Muscle layer of duodenum (tissue), 2 donors: ENCODE measurements around the gene RSU1.

ENCODE experiments used
- H3K27ac ChIP-seq: one replicate; pipeline ENCODE4 v1.7.0; 2013; ENCODE audit warnings: mild to moderate bottlenecking, low read length
- H3K27me3 ChIP-seq: one replicate; pipeline ENCODE4 v1.7.0; 2013; ENCODE audit warnings: low read depth, mild to moderate bottlenecking, control low read depth, low read length
- H3K36me3 ChIP-seq, 2 donors: one replicate each; pipeline ENCODE4 v1.7.0; 2013; ENCODE audit warnings: low read length in 2 of 2, control low read depth in 1 of 2, mild to moderate bottlenecking in 1 of 2; ENCODE audit not compliant: insufficient read depth in 2 of 2, control insufficient read depth in 1 of 2
- H3K4me1 ChIP-seq, 2 donors: one replicate each; pipeline ENCODE4 v1.7.0; 2013; ENCODE audit warnings: low read length in 2 of 2, mild to moderate bottlenecking in 2 of 2, control low read depth in 1 of 2, moderate library complexity in 1 of 2; ENCODE audit not compliant: insufficient read depth in 2 of 2, control insufficient read depth in 1 of 2
- H3K4me3 ChIP-seq, 2 donors: one replicate each; pipeline ENCODE4 v1.7.0; 2013; ENCODE audit warnings: low read length in 2 of 2, low read depth in 1 of 2, mild to moderate bottlenecking in 1 of 2
- H3K9me3 ChIP-seq, 2 donors: one replicate each; pipeline ENCODE4 v1.7.0; 2013; ENCODE audit warnings: low read length in 2 of 2, control low read depth in 1 of 2, mild to moderate bottlenecking in 1 of 2; ENCODE audit not compliant: control insufficient read depth in 1 of 2
- donor health status: healthy.

The RSU1 gene

DNA sequence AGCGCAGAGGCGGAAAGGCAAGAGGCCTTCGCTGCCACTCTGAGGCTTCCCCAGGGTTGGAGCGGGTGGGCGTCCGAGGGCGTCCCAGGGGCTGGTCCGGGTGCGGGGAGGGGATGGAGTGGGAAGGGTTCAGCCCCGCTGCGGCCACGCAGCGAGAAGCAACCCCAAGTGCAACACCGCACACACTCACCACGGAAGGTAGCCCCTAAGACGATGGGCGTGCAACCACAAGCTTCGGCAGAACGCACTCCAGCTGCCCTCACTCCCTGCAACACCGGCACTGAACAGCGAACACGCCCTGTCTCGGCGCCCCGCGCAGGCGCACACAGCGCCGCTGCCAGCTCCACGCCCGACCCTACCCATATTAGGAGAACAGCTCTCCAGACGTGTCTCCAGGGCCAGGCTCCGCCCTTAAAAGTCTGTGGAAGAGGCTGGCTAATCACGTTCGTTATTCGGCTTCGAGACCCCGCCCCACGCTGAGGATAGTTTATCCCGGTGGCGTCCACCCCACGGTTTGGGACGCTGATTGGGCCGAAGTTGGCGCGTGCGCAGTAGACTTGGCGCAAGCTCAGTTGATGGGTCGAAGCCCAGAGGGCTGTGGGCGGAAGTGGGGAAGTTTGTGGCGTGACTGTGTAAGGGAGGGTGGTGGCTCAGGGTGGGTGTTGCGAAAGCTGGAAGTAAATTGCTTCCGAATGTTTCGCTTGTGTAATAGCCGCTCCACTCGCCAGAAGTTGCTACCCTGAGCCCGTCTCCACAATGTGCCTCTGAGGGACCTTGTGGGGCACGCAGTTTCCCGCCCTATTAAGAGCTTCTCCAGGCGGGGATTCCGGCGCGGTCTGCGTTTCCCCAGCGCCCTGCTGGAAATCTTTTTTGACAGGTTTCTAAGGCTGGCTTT is at the start of gene RSU1:
TSS of gene RSU1 (minus strand) at position 300 of the 895 bp plus-strand sequence. CDS start 343 bp downstream, outside the sequence.
- Histone ChIP-seq H3K36me3 (no peaks in the 10 kb centered on the region), H3K9me3 (peaks cover 0 to 5% of the 10 kb centered on the region in 2 donors), H3K27ac (peak within 1 kb of the TSS; percentile 94), H3K4me3 (peak within 1 kb of the TSS; percentile 93 to 96), H3K4me1 (peaks cover 4 to 24% of the 10 kb centered on the region in 2 donors), H3K27me3 (no peaks in the 10 kb centered on the region)

DNA sequence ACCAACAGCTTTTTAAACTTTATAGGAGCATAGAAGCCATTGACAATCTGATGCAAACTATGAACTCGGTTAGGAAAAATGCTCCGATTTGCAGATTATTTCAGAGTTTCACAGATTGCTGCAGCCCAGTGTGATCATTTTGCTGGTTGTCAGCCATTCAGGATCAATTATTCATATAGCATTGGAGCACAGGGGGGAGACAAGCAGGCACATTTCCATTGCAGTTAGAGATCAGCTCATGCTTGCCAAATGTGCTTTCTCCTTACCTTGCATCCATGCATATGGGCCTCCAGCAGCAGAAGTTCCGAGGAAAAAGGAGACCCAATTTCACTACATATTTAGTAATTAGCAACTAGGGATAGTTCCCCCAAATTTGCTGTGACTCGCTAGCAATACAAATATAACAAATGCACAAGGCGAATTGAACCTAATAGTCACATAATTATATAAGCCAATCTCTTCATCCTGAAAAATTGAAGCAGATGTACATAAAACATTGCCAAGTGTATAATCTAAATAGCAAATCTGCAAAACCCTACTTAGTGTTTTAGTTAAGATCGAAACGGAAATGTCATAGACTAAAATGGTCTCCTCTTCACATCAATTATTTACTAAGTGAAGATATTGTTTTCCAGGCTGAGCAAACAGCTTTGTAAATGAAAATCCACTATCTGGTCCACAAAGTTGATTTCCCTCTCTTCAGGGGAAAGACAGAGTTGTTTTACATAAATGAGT is 49.5 kb upstream of the RSU1 start:
- Histone ChIP-seq H3K9me3 (no peaks in the 10 kb centered on the region), H3K4me3 (no peak overlapping the region), H3K4me1 (no peaks in the 10 kb centered on the region), H3K27ac (no peak overlapping the region), H3K36me3 (no peaks in the 10 kb centered on the region), H3K27me3 (no peaks in the 10 kb centered on the region)

DNA sequence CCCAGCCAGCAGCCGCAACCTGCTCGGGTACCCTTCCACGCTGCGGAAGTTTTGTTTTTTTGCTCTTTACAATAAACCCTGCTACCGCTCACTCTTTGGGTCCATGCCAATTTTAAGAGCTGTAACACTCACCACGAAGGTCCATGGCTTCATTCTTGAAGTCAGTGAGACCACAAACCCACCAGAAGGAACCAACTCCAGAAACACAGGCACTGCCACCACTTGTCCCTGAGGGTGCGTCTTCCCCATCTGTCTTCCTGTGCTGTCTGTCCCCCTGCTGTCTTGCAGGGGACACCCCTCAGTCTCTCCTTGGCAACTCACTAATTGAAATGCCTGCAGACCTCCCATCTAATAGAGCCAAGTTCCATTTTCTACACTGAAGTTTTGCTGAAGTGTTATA is 48.5 kb upstream of the RSU1 start:
- no peak overlapping the region for H3K27ac ChIP-seq
- H3K4me3 ChIP-seq = no peak overlapping the region
- no peaks in the 10 kb centered on the region for H3K4me1 ChIP-seq
- H3K9me3 ChIP-seq = peaks cover 0 to 3% of the 10 kb centered on the region in 2 donors
- no peaks in the 10 kb centered on the region for H3K36me3 ChIP-seq
- no peaks in the 10 kb centered on the region for H3K27me3 ChIP-seq

DNA sequence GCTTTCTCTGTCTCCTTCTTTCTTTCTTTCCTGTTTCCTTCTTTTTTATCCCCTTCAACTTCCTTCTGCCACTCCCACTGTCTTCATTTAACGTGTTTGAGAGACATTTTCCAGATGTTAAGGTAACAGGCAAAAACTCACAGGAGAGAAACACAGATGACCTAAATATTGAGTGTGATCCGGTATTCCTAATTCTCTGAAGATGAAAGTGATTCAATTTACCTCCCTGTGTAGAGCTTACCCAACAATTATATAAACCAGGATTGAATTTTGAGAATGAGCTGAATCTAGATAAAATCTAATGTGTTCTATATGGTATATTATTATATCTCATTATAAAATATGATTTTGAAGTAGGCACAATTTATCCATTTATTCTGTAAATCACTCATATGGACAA is 46.5 kb upstream of the RSU1 start:
- Histone ChIP-seq H3K4me3 (no peak overlapping the region), H3K27ac (no peak overlapping the region)

DNA sequence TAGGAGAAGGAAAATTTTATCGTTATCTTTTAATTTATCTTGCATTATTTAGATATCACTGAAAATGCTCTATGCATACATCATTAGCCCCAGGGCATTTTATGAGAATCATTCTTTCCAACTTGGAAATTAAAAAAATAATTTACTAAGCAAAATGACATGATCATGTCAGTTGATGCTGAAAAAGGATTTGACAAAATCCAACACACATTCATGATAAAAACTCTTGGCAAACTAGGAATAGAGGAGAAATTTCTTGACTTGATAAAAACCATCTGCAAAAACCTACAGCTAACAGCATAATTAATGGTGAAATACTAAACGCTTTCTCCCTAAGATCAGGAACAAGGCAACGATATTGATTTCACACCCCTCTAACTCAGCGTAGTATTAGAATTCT is 40.2 kb upstream of the RSU1 start:
- Histone ChIP-seq H3K9me3 (peaks cover 0 to 7% of the 10 kb centered on the region in 2 donors), H3K4me1 (no peaks in the 10 kb centered on the region), H3K36me3 (no peaks in the 10 kb centered on the region), H3K27ac (no peak overlapping the region), H3K27me3 (no peaks in the 10 kb centered on the region), H3K4me3 (no peak overlapping the region)

More for the DNA sequence above, 46.5 kb upstream of the RSU1 start:
- Histone ChIP-seq H3K36me3 (no peaks in the 10 kb centered on the region), H3K27me3 (no peaks in the 10 kb centered on the region), H3K9me3 (peaks cover 0 to 7% of the 10 kb centered on the region in 2 donors), H3K4me1 (no peaks in the 10 kb centered on the region)

DNA sequence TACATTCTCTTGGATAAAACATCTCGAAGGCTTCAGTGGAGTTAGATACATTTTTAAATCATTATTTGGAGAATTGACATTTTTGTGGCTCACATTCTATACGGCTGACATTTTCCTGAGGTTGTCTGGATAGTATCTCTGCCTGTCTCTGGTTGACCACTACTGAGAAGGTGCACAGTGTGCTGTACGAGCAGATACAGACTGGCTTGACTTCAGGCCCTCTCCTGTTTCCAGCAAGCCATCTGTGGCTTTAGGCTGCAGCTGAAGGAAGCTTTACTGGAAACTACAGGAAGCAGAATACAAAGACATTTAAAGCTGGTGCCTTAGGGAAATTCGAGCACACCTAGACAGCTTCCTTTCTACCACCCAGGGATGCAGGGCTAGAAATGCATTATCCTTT is 39.3 kb upstream of the RSU1 start:
- Histone ChIP-seq H3K9me3 (peaks cover 0 to 7% of the 10 kb centered on the region in 2 donors), H3K27me3 (no peaks in the 10 kb centered on the region), H3K27ac (no peak overlapping the region), H3K4me3 (no peak overlapping the region), H3K36me3 (no peaks in the 10 kb centered on the region), H3K4me1 (no peaks in the 10 kb centered on the region)

DNA sequence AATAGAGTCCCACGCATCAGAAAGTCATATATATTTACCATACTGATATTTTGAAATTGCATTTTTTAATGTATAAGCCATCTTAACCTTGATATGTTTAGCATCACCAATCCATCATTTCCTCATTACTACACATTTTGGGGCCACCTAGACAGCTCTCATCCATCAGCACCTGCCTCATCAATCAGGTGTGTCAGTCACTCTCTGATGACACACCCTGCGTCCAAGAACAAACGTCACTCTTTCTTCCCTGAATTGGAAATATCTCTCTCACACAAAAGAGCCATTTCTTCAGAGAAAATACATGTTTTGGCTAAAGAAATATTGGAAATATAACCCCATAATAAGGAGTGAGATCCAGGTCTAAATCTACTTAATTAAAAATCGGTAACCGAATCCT is 38.9 kb upstream of the RSU1 start:
- Histone ChIP-seq H3K27ac (no peak overlapping the region), H3K36me3 (no peaks in the 10 kb centered on the region), H3K4me3 (no peak overlapping the region), H3K27me3 (no peaks in the 10 kb centered on the region), H3K9me3 (peaks cover 0 to 7% of the 10 kb centered on the region in 2 donors), H3K4me1 (no peaks in the 10 kb centered on the region)

DNA sequence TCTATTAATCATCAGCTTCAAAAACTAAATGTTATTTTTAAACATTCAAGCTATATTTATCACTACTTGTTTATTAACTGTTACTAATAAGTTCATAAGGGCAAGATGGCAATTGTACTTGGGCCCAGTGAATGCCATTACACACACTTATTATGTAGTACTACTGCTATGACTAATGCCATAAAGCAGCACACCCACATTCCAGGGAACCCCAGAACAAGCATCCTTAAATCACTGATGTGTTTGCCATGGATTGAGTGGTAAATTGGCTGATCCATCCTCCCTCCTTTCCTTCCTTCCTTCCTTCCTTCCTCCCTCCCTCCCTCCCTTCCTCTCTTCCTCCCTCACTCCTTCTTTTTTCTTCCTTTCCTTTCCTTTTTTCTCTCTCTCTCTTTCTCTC is 37.4 kb upstream of the RSU1 start:
- H3K4me1 ChIP-seq = no peaks in the 10 kb centered on the region
- H3K27me3 ChIP-seq = no peaks in the 10 kb centered on the region
- H3K27ac ChIP-seq = no peak overlapping the region
- no peak overlapping the region for H3K4me3 ChIP-seq
- H3K9me3 ChIP-seq = no peaks in the 10 kb centered on the region
- H3K36me3 ChIP-seq = no peaks in the 10 kb centered on the region

DNA sequence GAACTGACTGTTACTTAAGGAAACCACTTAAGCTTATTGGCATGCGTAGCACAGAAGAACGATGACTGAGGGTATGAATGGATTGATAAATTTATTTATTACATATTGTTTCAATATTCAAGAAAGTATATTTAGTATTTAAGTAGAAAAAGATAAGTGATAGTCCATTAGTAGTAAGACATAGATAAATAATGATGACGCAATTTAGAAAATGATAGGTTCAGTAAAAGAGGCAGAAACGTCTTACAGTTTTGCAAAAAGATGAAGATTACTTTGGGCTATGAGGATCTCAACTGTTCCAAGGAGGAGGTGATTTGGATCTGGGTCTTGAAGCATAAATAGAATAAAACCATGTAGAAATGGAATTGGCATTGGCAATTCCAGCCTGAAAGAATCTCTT is 36.6 kb upstream of the RSU1 start:
- H3K4me3 ChIP-seq = no peak overlapping the region

DNA sequence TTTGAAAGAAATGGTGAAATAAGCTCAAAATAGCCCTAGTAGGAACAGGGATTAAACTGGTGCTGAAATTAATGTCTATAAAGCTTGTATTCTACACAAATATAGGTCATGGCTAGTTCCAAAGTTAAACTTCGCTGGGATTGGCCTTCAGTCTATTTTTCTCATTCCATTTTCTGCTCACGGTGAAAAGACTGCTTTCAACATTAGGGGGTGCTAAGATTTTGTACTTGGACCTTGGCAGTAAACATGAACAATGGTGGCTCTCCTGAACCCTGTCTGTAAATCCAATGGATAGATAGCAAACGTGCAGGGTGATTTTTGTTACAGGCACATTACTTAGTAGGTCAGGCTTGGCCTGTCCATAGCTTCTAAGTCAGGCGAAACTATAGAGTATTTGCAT is 36.0 kb upstream of the RSU1 start:
- Histone ChIP-seq H3K4me1 (no peaks in the 10 kb centered on the region), H3K27me3 (no peaks in the 10 kb centered on the region), H3K9me3 (no peaks in the 10 kb centered on the region), H3K4me3 (no peak overlapping the region), H3K36me3 (no peaks in the 10 kb centered on the region), H3K27ac (no peak overlapping the region)

More for the DNA sequence above, 36.6 kb upstream of the RSU1 start:
- Histone ChIP-seq H3K36me3 (no peaks in the 10 kb centered on the region), H3K4me1 (no peaks in the 10 kb centered on the region), H3K27ac (no peak overlapping the region), H3K27me3 (no peaks in the 10 kb centered on the region), H3K9me3 (no peaks in the 10 kb centered on the region)

DNA sequence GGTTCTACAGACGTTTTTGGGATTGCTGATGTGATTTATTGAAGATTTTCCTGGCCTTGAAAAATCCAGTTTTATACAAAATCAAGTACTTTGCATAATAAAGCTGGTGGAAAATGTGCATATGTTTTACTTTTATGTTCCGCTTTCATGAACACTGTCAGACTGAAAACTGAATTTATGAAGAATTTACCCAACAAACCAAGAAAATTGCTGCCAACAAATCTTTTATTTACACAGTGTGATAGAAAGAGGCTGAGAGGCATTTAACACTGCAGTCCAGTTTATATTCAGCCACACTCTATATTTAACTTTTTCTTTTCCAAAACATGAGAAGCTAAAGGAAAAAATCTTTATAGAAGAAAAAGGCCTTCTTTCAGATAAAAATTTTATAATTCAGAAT is 35.4 kb upstream of the RSU1 start:
- H3K4me3 ChIP-seq = no peak overlapping the region
- H3K4me1 ChIP-seq = no peaks in the 10 kb centered on the region
- H3K9me3 ChIP-seq = no peaks in the 10 kb centered on the region
- H3K27me3 ChIP-seq = no peaks in the 10 kb centered on the region
- no peaks in the 10 kb centered on the region for H3K36me3 ChIP-seq
- no peak overlapping the region for H3K27ac ChIP-seq
